Stomach (tissue), 4 donors: ENCODE results near the gene CD200R1L.

Experiments used
- POLR2A ChIP-seq, 4 donors: fragments of 450-650 bp; IDR thresholded peaks; one replicate each; pipeline ENCODE4 v1.6.1; 2016; ENCODE audit warnings: antibody characterized with exemption in 4 of 4, control low read depth in 2 of 4, mild to moderate bottlenecking in 1 of 4, moderate library complexity in 1 of 4
- POLR2AphosphoS5 ChIP-seq, 3 donors: sonication (generic); formaldehyde crosslinking; IDR thresholded peaks; one replicate each; pipeline ENCODE4 v1.6.1; 2016; ENCODE audit warnings: antibody characterized with exemption in 3 of 3

DNA sequence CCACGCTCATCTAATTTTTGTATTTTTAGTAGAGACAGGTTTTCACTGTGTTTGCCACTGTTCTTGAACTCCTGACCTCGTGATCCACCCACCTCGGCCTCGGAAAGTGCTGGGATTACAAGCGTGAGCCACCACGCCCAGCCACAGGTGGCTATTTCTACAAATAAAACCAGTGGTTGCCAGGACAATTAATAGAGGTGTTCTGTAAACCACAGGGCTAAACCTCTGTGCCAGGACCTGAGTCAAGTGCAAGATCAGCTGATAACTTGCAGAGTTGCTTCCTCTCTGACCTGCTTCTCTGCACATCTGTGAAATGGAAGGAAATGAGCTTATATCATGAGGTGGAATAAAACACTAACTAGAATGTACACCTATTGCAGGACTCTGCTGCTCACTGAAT, 72.8 kb downstream of the CD200R1L start:
- no peak for TF ChIP-seq POLR2AphosphoS5 (IDR thresholded peaks at IDR 0.05)
- TF ChIP-seq POLR2A (IDR thresholded peaks at IDR 0.05): no peak
